ENCODE measurements around the gene PSMC3IP. TPM values are rescaled to one million over a fixed set of nuclear protein-coding genes. Genes with fewer than 3 reads are reported as not detected.

The PSMC3IP gene
- total RNA-seq, 1 experiment from 2014 or later = 37.4 TPM

DNA sequence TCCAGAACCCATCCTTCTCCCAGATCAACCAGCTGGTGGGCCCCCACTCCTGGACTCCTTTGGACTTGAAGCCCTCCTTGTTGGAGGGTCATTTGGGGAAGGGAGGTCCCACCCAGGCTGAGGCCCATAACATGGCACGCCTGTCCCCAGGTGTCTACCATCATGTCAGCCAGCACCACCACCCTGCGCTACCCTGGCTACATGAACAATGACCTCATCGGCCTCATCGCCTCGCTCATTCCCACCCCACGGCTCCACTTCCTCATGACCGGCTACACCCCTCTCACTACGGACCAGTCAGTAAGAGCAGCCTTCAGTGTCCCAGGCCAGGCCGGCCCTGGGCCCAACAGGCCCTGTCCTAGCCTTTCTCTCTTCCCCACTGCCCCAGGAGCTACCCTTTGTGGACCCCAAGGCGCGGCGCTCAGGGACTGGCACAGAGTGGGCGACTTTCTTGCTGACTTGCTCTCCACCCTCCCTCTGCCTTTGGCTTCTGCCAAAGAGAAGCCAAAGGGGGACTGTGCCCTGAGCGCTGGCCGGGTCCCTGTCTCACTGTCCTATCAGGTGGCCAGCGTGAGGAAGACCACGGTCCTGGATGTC is 36.3 kb upstream of the PSMC3IP start:
- H3K27me3 Mint-ChIP-seq (ENCODE audit: low read depth) = peaks cover 2% of the 10 kb centered on the region; the same call in 1 of the 2 replicates
- Histone ChIP-seq H3K18ac (ENCODE audit: insufficient read length, low read depth, low read length) (no peak overlapping the region), H2BK120ac (ENCODE audit: low read depth, low read length, poor library complexity, severe bottlenecking) (no peak overlapping the region), H3K9me3 (ENCODE audit: control insufficient read depth, low read depth, low read length) (no peaks in the 10 kb centered on the region), H3K79me2 (ENCODE audit: insufficient read depth, low read length) (no peaks in the 10 kb centered on the region), H2BK20ac (ENCODE audit: low read depth, low read length, poor library complexity, severe bottlenecking) (no peak overlapping the region), H3K4ac (ENCODE audit: low read depth, low read length) (no peak overlapping the region), H3T11ph (ENCODE audit: low read length) (no peak overlapping the region), H4K20me1 (ENCODE audit: control insufficient read depth, insufficient read depth, insufficient read length) (no peaks in the 10 kb centered on the region), H3K23ac (ENCODE audit: insufficient read length, low read depth, low read length) (no peak overlapping the region), H4K5ac (ENCODE audit: insufficient read length, low read depth, low read length) (no peak overlapping the region), H3K4me1 (ENCODE audit: insufficient read depth, low read length) (no peaks in the 10 kb centered on the region; the same call in 1 of the 2 replicates), H3K23me2 (ENCODE audit: insufficient read length, low read depth, low read length, poor library complexity, severe bottlenecking) (peaks cover 3% of the 10 kb centered on the region), H2BK12ac (ENCODE audit: insufficient read length, low read depth, low read length) (no peak overlapping the region), H2AK5ac (ENCODE audit: insufficient read length, low read length) (no peak overlapping the region), H3K56ac (ENCODE audit: insufficient read length, low read depth, low read length) (no peak overlapping the region), H3K27ac (ENCODE audit: insufficient read length, low read depth, low read length) (no peak overlapping the region), H3K27me3 (ENCODE audit: insufficient read depth, low read length) (no peaks in the 10 kb centered on the region), H2BK5ac (ENCODE audit: insufficient read length, low read length) (no peak overlapping the region), H4K91ac (ENCODE audit: insufficient read length, low read depth, low read length) (no peak overlapping the region), H3K9ac (ENCODE audit: extremely low read depth, insufficient read length, low read length) (no peak overlapping the region), H3K14ac (ENCODE audit: insufficient read depth, low read length) (no peak overlapping the region), H3K79me1 (ENCODE audit: insufficient read depth, low read depth, low read length, poor library complexity, severe bottlenecking) (peaks cover 1% of the 10 kb centered on the region), H3K4me2 (ENCODE audit: insufficient read depth, insufficient read length, low read length) (no peak overlapping the region), H4K8ac (replicated peaks; ENCODE audit: insufficient read length, low read depth, low read length) (no peak overlapping the region), H2AFZ (ENCODE audit: low read length) (no peak overlapping the region), H2BK15ac (ENCODE audit: low read depth, low read length) (no peak overlapping the region)
- WGBS (ENCODE audit: extremely low coverage, insufficient read length, low lambda C conversion rate) = no CpG with 5 or more reads among the region's 17 CpGs
- H3K9me3 Mint-ChIP-seq = peaks cover 0 to under 1% of the 10 kb centered on the region in 2 experiments; a peak in 1 of 5 replicates
- no peak for DNase-seq
- peaks cover 35 to 48% (median 48%) of the 10 kb centered on the region in 3 experiments for H3K36me3 Mint-ChIP-seq (ENCODE audit: insufficient read depth in 1 of 3, low read depth in 3 of 3)
- H3K4me3 Mint-ChIP-seq = peak overlapping the region in 1 of 2 experiments; percentile 38; a peak in 1 of 5 replicates
- TF ChIP-seq CTCF (conservative IDR thresholded peaks at IDR 0.05) = no peak
- peaks cover 9 to 11% of the 10 kb centered on the region in 2 experiments for H3K4me1 Mint-ChIP-seq
- no peak overlapping the region for H3K27ac Mint-ChIP-seq
